GM18907 (cell line): ENCODE data around the gene FRMD8.

ENCODE experiments used
- ATAC-seq: cut with Tn5 transposase; IDR thresholded peaks from one replicate; pipeline ENCODE4 v1.9.1; 2021; ENCODE audit warnings: mild to moderate bottlenecking, moderate library complexity; ENCODE audit not compliant: unreplicated experiment

FRMD8 gene

GRCh38 chr11:65434057-65434666, 47.7 kb downstream of the FRMD8 start:
- ATAC-seq, result no peak

DNA sequence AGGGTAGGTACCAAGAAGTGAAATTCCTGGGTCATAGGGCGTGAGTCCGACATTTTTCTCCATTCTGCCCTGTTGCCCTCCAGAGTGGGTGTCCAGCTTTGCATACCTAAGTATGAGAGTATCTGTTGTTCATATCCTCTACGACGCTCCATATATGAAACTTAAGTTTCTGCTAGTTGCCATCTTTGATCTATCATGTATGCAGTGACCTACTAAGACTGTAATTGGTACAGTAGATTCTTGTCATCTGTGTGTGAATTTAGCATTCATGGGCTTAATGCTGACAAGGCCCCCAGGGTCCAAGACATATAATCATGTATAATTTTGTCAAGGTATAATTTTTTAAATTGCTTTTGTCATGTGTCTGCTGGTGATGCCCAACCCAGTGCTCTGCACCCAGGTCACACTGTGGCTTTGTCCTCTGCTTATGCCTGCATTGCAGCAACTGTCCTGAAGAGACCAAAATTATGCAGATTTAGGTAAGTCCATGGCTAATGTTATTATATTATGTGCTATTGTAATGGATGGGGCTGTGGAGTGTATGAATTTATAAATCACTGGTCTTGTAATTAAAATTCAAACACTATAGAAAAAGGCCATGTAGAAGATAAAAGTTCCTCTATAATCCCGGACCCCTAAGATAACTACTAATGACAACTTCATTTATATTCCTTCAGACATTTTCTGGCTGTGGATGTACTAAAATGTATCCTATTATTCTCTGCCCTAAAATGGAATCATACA, 48.4 kb downstream of the FRMD8 start:
- no peak for ATAC-seq

- no peak for ATAC-seq
Observed at GRCh38 chr11:65435411-65435931, 49.0 kb downstream of the FRMD8 start.

DNA sequence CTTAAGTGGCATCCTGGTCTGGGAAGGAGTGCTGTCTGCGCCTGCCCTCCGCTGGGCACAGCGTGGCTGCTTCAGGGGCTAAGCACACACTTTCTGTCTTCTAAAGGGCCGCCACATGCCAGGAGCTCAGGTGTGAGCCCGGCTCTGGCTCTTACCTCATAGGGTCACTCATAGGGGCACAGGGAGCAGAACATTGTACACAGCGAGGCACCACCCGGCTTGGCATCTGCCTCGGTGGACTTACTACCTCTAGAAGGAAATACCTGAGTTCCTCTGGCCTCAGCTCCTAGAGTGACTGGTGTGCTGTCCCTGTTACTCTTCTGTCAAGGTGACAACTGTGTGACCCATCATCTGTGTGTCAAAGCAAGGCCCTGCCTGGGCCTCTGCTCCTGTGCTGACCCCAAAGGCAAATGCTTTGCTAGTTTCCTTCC, 49.6 kb downstream of the FRMD8 start:
- no peak for ATAC-seq

- no peak for ATAC-seq
Observed at GRCh38 chr11:65436412-65437032, 50.1 kb downstream of the FRMD8 start.

DNA sequence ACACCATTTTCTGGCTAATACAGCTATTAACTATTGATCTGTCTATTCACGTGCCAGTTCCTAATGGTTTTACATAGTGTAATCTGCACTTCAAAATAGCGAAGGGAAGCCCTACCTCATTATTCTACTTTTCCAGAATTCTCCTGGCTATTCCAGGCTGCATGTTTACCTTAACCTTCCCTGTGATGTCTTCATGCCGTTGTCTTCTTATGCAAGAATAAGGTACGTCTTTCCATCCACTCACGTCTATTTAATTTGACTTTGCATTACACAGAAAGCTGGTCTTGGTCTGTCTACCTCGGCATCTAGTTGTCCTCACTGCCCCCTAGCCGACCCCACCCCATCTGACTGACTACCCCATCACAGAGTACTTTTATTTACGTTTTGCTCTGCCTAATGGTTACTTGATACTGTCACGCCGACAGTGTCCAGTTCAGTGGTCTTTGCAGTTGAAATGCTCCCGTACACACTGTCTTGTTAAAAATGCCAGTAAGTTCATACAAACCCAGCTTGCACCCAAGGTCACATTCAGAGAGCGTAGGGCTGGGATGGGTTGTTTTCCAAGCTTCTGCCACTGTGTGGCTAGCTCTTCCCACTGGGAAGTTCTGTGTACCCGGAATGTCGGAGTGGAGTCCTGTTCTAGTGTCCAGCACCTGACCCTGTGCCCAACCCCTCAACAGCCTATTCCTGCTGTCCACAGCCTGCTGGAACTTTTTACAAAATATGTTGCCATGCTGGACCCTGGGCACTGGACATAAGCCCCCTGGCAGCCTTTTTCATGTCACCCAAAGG, 51.2 kb downstream of the FRMD8 start:
- ATAC-seq, result no peak

DNA sequence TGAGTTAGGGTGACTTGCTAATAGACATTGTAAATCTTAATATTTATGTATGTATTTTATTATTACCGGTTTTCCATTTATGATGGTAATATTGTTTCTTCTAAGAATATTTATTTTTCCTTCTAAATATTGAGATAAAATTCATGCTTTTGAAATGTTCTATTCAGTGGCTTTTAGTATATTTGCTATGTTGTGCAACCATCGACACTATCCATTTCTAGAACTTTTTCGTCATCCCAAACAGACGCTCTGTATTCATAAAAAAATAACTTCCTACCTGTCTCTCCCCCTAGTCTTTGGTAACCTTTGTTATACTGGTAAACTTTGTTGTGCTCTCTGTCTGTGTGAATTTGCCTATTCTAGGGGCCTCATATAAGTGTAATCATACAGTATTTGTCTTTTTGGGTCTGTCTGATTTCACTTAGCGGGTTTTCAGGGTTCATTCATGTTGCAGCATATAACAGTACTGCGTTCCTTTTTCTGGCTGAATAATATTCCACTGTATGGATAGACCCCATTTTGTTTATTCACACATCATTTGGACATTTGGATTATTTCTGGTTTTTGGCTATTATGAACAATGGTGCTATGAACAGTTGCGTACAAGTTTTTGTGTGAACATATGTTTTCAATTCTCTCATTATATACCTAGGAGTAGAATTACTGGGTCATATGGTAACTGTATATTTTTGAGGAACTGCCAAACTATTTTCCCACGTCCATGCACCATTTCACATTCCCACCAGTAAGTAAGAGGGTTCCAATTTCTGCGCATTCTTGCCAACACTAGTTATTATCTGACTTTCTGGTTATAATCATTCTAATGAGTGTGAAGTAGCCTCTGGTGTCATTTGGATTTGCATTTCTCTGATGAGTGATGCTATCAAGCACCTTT, 52.1 kb downstream of the FRMD8 start:
- ATAC-seq, result no peak

- ATAC-seq, result no peak
Observed at GRCh38 chr11:65439331-65440181, 53.1 kb downstream of the FRMD8 start.

GRCh38 chr11:65440831-65441499, 54.5 kb downstream of the FRMD8 start:
- peak; percentile 54 for ATAC-seq

GRCh38 chr11:65442842-65443331, 56.5 kb downstream of the FRMD8 start:
- no peak for ATAC-seq

DNA sequence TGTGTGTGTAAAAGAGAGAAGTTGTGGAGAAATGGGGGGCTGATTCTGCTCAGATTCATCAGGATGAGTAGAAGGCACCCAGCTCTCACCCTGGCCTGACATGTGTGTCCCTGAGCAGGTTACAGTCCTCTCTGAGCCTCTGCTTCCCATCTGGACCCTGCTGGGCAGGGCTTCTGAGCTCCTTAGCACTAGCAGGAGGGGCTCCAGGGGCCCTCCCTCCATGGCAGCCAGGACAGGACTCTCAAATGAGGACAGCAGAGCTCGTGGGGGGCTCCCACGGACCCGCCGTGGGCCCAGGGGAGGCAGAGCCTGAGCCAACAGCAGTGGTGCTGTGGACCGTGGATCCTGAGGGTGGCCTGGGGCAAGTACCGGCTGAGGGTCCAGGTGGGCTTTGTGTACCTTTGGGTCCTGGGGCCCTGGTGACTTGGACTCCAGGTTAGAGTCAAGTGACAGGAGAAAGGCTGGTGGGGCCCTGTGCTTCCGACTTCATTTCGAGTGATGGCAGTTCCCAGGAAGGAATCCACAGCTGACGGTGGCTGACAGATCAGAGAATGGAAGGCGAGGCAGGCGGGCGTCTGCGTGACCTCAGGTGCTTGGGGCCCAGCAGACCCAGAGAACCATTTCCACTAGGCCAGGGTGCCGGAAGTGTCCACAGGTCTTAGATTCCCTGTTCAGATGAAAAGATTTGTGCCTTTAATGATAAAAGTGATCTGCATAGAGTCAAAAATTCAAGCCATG, 58.0 kb downstream of the FRMD8 start:
- no peak for ATAC-seq

DNA sequence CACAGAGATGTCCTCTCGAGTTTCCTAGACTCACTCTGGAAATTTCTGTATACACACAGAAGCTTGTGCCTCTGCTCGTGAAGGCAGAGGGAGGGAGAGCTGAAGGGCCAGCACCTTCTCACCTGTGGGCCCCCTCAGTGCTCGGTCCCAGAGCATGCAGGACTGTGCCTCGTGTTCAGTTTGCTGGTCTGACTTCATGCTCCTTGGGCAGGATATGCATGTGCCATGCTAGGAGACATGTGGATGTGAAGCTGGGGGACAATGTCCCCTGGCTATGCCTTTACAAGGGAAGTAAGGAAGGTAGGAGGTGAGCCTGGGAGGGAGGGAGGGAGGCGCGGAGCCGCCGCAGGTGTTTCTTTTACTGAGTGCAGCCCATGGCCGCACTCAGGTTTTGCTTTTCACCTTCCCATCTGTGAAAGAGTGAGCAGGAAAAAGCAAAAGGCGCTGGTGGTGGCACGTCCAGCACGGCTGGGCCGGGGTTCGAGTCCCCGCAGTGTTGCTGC, 58.7 kb downstream of the FRMD8 start:
- no peak for ATAC-seq

GRCh38 chr11:65445604-65446445, 59.4 kb downstream of the FRMD8 start:
- no peak for ATAC-seq

GRCh38 chr11:65446446-65447277, 60.2 kb downstream of the FRMD8 start:
- no peak for ATAC-seq

DNA sequence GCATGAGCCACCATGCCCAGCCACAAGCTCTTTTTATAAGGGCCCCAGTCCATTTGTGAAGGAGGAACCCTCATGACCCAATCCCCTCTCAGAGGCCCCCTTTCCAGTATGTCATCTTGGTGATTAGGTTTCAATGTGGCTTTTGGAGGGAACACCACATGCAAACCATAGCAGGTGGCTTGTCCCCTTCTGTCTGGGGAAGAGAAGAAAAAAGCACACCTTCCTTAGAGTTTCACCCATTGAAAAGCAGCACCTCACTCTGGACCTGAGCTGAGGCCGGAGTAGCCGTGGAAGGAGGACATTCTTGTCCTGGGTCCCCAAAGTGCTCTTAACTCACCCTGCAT, 61.6 kb downstream of the FRMD8 start:
- ATAC-seq, result no peak
